CD4-positive, alpha-beta T cell treated with Interleukin-4 for 1 hour (primary cell): ENCODE measurements around the gene TBC1D25.

Experiments used
- DNase-seq, 2 donors: peaks; one replicate each; pipeline ENCODE4 v3.0.0-alpha.2; 2020 to 2022

Gene TBC1D25

DNA sequence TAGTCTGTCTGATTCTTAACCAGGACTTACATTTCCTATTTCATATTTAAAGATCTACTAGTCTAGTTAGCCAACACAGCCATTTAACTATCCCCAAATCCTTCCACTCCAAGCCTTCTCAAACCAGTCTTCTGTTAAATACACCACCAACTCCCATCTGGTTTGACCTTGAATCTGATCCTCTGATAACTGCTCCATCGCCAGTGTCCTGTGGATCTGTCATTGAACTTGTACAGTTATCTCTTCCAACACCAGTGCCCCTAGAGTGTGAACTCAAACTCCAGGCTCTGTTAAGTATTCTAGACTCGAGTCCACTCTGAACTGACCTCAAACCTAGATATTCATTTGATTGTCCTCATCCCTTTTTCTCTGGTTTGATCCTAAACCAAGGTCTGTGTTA lies 72.2 kb downstream of the TBC1D25 start:
- no peak for DNase-seq
